Sigmoid colon (tissue), 4 donors: Measurements from ENCODE around the gene SPTBN5.

ENCODE experiments used
- EP300 ChIP-seq, 4 donors: sonication (generic); formaldehyde crosslinking; IDR thresholded peaks; one replicate each; pipeline ENCODE4 v1.6.1; 2017; ENCODE audit warnings: antibody characterized with exemption in 4 of 4
- POLR2A ChIP-seq, 2 donors: fragments of 450-650 bp; IDR thresholded peaks; one replicate each; pipeline ENCODE4 v1.6.1; 2016; ENCODE audit warnings: antibody characterized with exemption in 2 of 2, mild to moderate bottlenecking in 2 of 2, moderate library complexity in 2 of 2
- POLR2AphosphoS5 ChIP-seq, 4 donors: sonication (generic); formaldehyde crosslinking; IDR thresholded peaks; one replicate each; pipeline ENCODE4 v1.6.1; 2017; ENCODE audit warnings: antibody characterized with exemption in 4 of 4
- TF ChIP-seq, protein P1 (sequence below), 4 experiments: fragments of 450-650 bp in 3 of 4; fragments of 200-600 bp in 1 of 4; IDR thresholded peaks; one replicate each; pipeline ENCODE4 v1.5.1; 2016 to 2019; ENCODE audit warnings: antibody characterized with exemption in 4 of 4, mild to moderate bottlenecking in 3 of 4, moderate library complexity in 2 of 4

DNA sequence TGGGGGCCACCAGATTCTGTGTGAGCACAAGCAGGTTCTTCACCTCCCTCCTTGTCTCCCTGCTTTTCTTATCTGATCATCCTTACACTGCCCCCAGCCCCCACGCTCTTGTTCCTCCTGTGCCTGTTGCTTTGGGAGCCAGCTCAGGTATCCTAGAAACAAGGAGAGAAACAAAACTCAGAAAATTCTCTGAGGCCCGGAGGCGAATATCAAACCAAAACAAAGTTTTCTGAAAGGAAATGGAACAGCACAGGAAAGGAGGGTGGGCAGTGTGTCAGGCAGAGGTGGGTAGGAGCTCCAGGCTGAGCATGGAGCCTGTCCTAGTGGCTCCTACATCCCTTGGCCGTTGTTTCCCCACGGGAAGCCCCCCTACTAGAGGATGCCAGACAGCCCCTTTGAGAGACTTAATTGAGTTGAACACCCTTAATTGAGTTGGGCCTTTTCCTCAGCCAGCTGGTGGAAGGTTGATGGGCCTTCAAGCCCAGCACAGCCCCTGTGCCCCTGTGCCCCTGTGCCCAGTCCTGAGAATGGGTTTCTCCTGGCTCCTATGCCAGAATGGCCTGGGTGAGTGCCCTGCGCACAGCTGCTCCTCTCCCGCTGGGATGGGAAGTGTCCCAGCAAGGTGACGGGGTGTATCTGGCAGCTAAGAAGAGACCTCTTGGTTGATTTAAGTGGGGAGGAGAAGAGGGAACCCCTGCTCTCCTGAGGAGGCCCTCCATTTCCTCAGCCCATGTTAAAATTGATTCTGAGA is 88.8 kb downstream of the SPTBN5 start:
- TF ChIP-seq EP300 (IDR thresholded peaks at IDR 0.05), result no peak
- TF ChIP-seq, protein P1, sequence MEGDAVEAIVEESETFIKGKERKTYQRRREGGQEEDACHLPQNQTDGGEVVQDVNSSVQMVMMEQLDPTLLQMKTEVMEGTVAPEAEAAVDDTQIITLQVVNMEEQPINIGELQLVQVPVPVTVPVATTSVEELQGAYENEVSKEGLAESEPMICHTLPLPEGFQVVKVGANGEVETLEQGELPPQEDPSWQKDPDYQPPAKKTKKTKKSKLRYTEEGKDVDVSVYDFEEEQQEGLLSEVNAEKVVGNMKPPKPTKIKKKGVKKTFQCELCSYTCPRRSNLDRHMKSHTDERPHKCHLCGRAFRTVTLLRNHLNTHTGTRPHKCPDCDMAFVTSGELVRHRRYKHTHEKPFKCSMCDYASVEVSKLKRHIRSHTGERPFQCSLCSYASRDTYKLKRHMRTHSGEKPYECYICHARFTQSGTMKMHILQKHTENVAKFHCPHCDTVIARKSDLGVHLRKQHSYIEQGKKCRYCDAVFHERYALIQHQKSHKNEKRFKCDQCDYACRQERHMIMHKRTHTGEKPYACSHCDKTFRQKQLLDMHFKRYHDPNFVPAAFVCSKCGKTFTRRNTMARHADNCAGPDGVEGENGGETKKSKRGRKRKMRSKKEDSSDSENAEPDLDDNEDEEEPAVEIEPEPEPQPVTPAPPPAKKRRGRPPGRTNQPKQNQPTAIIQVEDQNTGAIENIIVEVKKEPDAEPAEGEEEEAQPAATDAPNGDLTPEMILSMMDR (IDR thresholded peaks at IDR 0.05), result no peak
- no peak for TF ChIP-seq POLR2A (IDR thresholded peaks at IDR 0.05)
- TF ChIP-seq POLR2AphosphoS5 (IDR thresholded peaks at IDR 0.05), result no peak
